Lung (tissue), 12 donors: ENCODE results near the gene ADARB1. TPM values are rescaled to one million over a fixed set of nuclear protein-coding genes. Genes with fewer than 3 reads are reported as not detected.

Source experiments
- ATAC-seq: fragments of 200-7000 bp; cut with Tn5 transposase; one replicate; pipeline ENCODE4 v1.9.1; 2020; ENCODE audit warnings: moderate number of reproducible peaks; ENCODE audit not compliant: insufficient read depth, low FRiP score
- DNase-seq, 3 donors: peaks; one replicate each; pipeline ENCODE4 v3.0.0-alpha.2; 2013 to 2017
- H3K27ac ChIP-seq, 2 donors: one replicate each; pipeline ENCODE4 v1.5.1; 2013; ENCODE audit warnings: mild to moderate bottlenecking in 2 of 2, moderate library complexity in 2 of 2, control low read depth in 1 of 2, inconsistent platforms in 1 of 2, low read depth in 1 of 2, low read length in 1 of 2
- H3K27me3 ChIP-seq, 3 donors: one replicate each; pipeline ENCODE4 v1.5.1; 2013; ENCODE audit warnings: low read length in 2 of 3; ENCODE audit not compliant: control insufficient read depth in 3 of 3, insufficient read depth in 3 of 3
- H3K36me3 ChIP-seq, 4 donors: one replicate each; pipeline ENCODE4 v1.5.1; 2013; ENCODE audit warnings: low read length in 4 of 4, mild to moderate bottlenecking in 1 of 4, moderate library complexity in 1 of 4; ENCODE audit not compliant: control insufficient read depth in 4 of 4, insufficient read depth in 4 of 4
- H3K4me1 ChIP-seq, 5 donors: one replicate each; pipeline ENCODE4 v1.5.1; 2013; ENCODE audit warnings: low read length in 5 of 5, mild to moderate bottlenecking in 2 of 5, moderate library complexity in 1 of 5; ENCODE audit not compliant: control insufficient read depth in 5 of 5, insufficient read depth in 5 of 5
- H3K4me3 ChIP-seq: one replicate; pipeline ENCODE4 v1.5.1; 2013; ENCODE audit warnings: mild to moderate bottlenecking, control low read depth, moderate library complexity
- H3K9ac ChIP-seq, 2 donors: one replicate each; pipeline ENCODE4 v1.5.1; 2013; ENCODE audit warnings: low read length in 2 of 2, control low read depth in 1 of 2; ENCODE audit not compliant: insufficient read depth in 1 of 2
- H3K9me3 ChIP-seq, 4 donors: one replicate each; pipeline ENCODE4 v1.5.1; 2013; ENCODE audit warnings: low read length in 3 of 4, mild to moderate bottlenecking in 1 of 4, moderate library complexity in 1 of 4; ENCODE audit not compliant: control insufficient read depth in 4 of 4, insufficient read depth in 3 of 4
- CTCF ChIP-seq: IDR thresholded peaks from 2 replicates; pipeline ENCODE4 v1.5.1; 2012; ENCODE audit warnings: mild to moderate bottlenecking; ENCODE audit errors: control extremely low read depth, extremely low read depth
- WGBS, 2 donors: extraction: QIAGEN DNeasy Blood & Tissue Kit; methylation state at CpG; one replicate each; pipeline ENCODE4 v1.1.7; 2013; 5-methylcytosine and 5-hydroxymethylcytosine counted together
- polyA plus RNA-seq, 2 donors: library from polyadenylated mRNA; stranded (reverse); fragments of 200-250 nt; gene quantifications; one replicate each; pipeline ENCODE4 v1.2.1, GENCODE V29; 2013
- total RNA-seq, 2 donors: library from RNA; depleted of rRNA in 1 of 2; stranded (reverse); fragments of >200 nt in 1 of 2; gene quantifications; one replicate each; pipeline ENCODE4 v1.2.1, GENCODE V29; 2014 to 2021
- donor health status: control.
- donor health status: control.
- donor health status: Bipolar disorder and iron deficiency.
- donor health status: healthy.
- donor health status: DM: yes; HTN: yes; CAD: no.

The ADARB1 gene
- total and polyA plus RNA-seq, 4 donors, result 13.4 to 47.7 (median 32.6) TPM

GRCh38 chr21:45042664-45043161, 31.7 kb upstream of the ADARB1 start:
- WGBS, 2 donors, result 84 to 86% methylated on average over 15 of the region's 15 CpGs
- ATAC-seq (no peak), DNase-seq (no peak)
- Histone ChIP-seq H3K9me3 (peaks cover 0 to 8% (median under 1%) of the 10 kb centered on the region in 4 donors), H3K27ac (no peak overlapping the region), H3K36me3 (no peaks in the 10 kb centered on the region), H3K27me3 (no peaks in the 10 kb centered on the region), H3K9ac (no peak overlapping the region), H3K4me1 (peaks cover 0 to 15% (median 3%) of the 10 kb centered on the region in 5 donors), H3K4me3 (no peak overlapping the region)
- TF ChIP-seq CTCF, result no peak

GRCh38 chr21:45043541-45044020, 30.8 kb upstream of the ADARB1 start:
- Histone ChIP-seq H3K27ac (no peak overlapping the region), H3K9me3 (peaks cover 0 to 8% (median under 1%) of the 10 kb centered on the region in 4 donors), H3K9ac (no peak overlapping the region), H3K4me1 (peaks cover 0 to 15% (median 3%) of the 10 kb centered on the region in 5 donors), H3K27me3 (no peaks in the 10 kb centered on the region), H3K36me3 (no peaks in the 10 kb centered on the region), H3K4me3 (no peak overlapping the region)
- TF ChIP-seq CTCF, result no peak
- 84 to 90% methylated on average over 22 of the region's 22 CpGs for WGBS, 2 donors
- ATAC-seq (no peak), DNase-seq (no peak)

- TF ChIP-seq CTCF, result no peak
- H3K27ac ChIP-seq, result no peak overlapping the region
- H3K4me1 ChIP-seq, result peaks cover 0 to 24% (median 3%) of the 10 kb centered on the region in 5 donors
- ATAC-seq (no peak), DNase-seq (peak in 2 of 3 donors; percentile 34 to 63)
- WGBS, 2 donors, result 53 to 64% methylated on average over 5 of the region's 5 CpGs
- no peak overlapping the region for H3K9ac ChIP-seq
- no peaks in the 10 kb centered on the region for H3K36me3 ChIP-seq
- no peak overlapping the region for H3K4me3 ChIP-seq
- H3K27me3 ChIP-seq, result no peaks in the 10 kb centered on the region
- peaks cover 0 to 8% (median under 1%) of the 10 kb centered on the region in 4 donors for H3K9me3 ChIP-seq
These were observed 28.9 kb upstream of the ADARB1 start for GRCh38 chr21:45045481-45045880.

- Histone ChIP-seq H3K9ac (no peak overlapping the region), H3K36me3 (no peaks in the 10 kb centered on the region), H3K9me3 (peaks cover 0 to 8% (median under 1%) of the 10 kb centered on the region in 4 donors), H3K27ac (no peak overlapping the region), H3K27me3 (no peaks in the 10 kb centered on the region), H3K4me3 (no peak overlapping the region), H3K4me1 (peaks cover 0 to 24% (median under 1%) of the 10 kb centered on the region in 5 donors)
- DNase-seq (no peak), ATAC-seq (no peak)
- WGBS, 2 donors, result 89 to 90% methylated on average over 1 of the region's 1 CpG
- TF ChIP-seq CTCF, result no peak
These were observed 27.1 kb upstream of the ADARB1 start for GRCh38 chr21:45047257-45047656.
